Left ventricle myocardium inferior (tissue), 1 donor: ENCODE measurements around the gene APOE. TPM values are rescaled to one million over a fixed set of nuclear protein-coding genes. Genes with fewer than 3 reads are reported as not detected.

Source experiments
- DNase-seq: peaks from one replicate; pipeline ENCODE4 v3.0.0-alpha.2; 2020
- H3K27ac ChIP-seq: fragments of 200-600 bp; replicated peaks from 2 replicates; pipeline ENCODE4 v1.8.0; 2021
- H3K27me3 ChIP-seq: fragments of 200-600 bp; 2 replicates; pipeline ENCODE4 v1.8.0; 2021; ENCODE audit warnings: low read depth
- H3K36me3 ChIP-seq: fragments of 200-600 bp; 2 replicates; pipeline ENCODE4 v1.8.0; 2021
- H3K4me1 ChIP-seq: fragments of 200-600 bp; 2 replicates; pipeline ENCODE4 v1.8.0; 2021
- H3K4me3 ChIP-seq: fragments of 200-600 bp; 2 replicates; pipeline ENCODE4 v1.8.0; 2021; ENCODE audit warnings: mild to moderate bottlenecking, moderate library complexity
- H3K9me3 ChIP-seq: fragments of 200-600 bp; replicated peaks from 2 replicates; pipeline ENCODE4 v1.8.0; 2021
- intact Hi-C: fragments of 100-400 bp; cut with micrococcal nuclease; formaldehyde crosslinking; loops from one replicate; pipeline ENCODE4 v1.11.0; 2022
- total RNA-seq: library from RNA; stranded (reverse); fragmentation: NEBNext Ultra II Directional; extraction: Animal tissue kit (Norgen Biotek cat#: 25700); gene quantifications from one replicate; pipeline ENCODE4 v1.2.1, GENCODE V29; 2021
- TF ChIP-seq, protein P1 (sequence below): fragments of 200-600 bp; IDR thresholded peaks from 2 replicates; pipeline ENCODE4 v1.8.0; 2021; ENCODE audit warnings: antibody characterized with exemption, mild to moderate bottlenecking, borderline replicate concordance
- donor health status: DM: no; HTN: yes; CAD: no; lungs with severe emphysema.

APOE gene
- total RNA-seq, 1 donor from 2014 or later, result 24.1 TPM

- Histone ChIP-seq H3K9me3 (no peaks in the 10 kb centered on the region), H3K27me3 (no peaks in the 10 kb centered on the region), H3K36me3 (no peaks in the 10 kb centered on the region), H3K4me3 (no peak overlapping the region), H3K27ac (no peak overlapping the region), H3K4me1 (peaks cover 9% of the 10 kb centered on the region)
- TF ChIP-seq, protein P1, sequence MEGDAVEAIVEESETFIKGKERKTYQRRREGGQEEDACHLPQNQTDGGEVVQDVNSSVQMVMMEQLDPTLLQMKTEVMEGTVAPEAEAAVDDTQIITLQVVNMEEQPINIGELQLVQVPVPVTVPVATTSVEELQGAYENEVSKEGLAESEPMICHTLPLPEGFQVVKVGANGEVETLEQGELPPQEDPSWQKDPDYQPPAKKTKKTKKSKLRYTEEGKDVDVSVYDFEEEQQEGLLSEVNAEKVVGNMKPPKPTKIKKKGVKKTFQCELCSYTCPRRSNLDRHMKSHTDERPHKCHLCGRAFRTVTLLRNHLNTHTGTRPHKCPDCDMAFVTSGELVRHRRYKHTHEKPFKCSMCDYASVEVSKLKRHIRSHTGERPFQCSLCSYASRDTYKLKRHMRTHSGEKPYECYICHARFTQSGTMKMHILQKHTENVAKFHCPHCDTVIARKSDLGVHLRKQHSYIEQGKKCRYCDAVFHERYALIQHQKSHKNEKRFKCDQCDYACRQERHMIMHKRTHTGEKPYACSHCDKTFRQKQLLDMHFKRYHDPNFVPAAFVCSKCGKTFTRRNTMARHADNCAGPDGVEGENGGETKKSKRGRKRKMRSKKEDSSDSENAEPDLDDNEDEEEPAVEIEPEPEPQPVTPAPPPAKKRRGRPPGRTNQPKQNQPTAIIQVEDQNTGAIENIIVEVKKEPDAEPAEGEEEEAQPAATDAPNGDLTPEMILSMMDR, result no peak
- no peak for DNase-seq
- intact Hi-C loops, result no loop called here
Measured at GRCh38 chr19:44931541-44931940, 25.9 kb downstream of the APOE start.

DNA sequence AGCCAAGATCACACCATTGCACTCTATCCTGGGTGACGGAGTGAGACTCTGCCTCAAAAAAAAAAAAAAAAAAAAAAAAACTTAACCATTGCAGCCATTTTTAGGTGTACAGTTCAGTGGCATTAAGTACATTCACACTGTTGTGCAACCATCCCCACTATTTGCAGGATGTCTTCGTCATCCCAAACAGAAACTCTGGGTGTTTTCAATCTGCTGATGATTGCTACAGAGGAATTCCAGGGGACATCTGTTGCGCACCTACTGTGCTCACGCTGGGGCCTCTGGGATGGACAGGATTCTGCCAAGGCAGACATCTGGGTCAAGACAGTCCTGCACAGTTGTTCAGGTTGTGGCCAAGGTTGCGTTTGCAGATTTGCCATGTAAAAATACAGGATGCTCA lies 34.1 kb downstream of the APOE start:
- no peak for DNase-seq
- no peaks in the 10 kb centered on the region for H3K27me3 ChIP-seq
- intact Hi-C loops, result no loop called here
- H3K27ac ChIP-seq, result no peak overlapping the region
- H3K36me3 ChIP-seq, result no peaks in the 10 kb centered on the region
- TF ChIP-seq, protein P1, result no peak
- no peaks in the 10 kb centered on the region for H3K9me3 ChIP-seq
- no peaks in the 10 kb centered on the region for H3K4me1 ChIP-seq
- no peak overlapping the region for H3K4me3 ChIP-seq

DNA sequence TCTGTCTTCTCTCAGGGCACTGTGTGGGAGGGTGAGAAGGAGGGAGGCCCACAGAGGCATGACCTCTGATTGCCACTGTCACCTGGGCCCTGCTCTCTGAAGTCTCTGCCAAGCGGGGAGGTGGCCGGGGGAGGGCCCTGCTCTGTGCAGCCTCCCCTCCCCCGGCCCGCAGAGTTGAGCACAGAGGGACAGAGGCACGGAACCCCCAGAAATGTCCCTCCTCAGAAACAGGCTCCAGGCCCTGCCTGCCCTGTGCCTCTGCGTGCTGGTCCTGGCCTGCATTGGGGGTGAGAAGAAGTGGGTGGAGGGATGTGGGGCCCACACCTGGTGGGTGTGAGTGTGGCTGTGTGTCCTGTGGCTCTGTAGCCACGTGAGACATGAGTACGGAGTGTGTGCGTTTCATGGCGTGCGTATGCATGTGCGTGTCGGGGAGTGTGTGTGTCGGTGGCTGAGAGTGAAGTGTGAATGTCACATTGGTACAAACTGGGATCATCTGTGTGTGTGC lies 36.5 kb downstream of the APOE start, which contains the start of gene APOC4:
APOC4 (plus strand) TSS at position 171 of the 505 bp plus-strand sequence; CDS start at position 212, 41 bp downstream.
- Histone ChIP-seq H3K4me1 (no peaks in the 10 kb centered on the region), H3K9me3 (no peaks in the 10 kb centered on the region), H3K4me3 (no peak within 1 kb of the TSS), H3K27ac (no peak within 1 kb of the TSS), H3K36me3 (no peaks in the 10 kb centered on the region), H3K27me3 (no peaks in the 10 kb centered on the region)
- TF ChIP-seq, protein P1, result no peak
- no peak for DNase-seq
- intact Hi-C loops, result no loop called here

- TF ChIP-seq, protein P1, result no peak
- no peak overlapping the region for H3K27ac ChIP-seq
- no peak overlapping the region for H3K4me3 ChIP-seq
- H3K9me3 ChIP-seq, result no peaks in the 10 kb centered on the region
- no peaks in the 10 kb centered on the region for H3K4me1 ChIP-seq
- H3K27me3 ChIP-seq, result no peaks in the 10 kb centered on the region
- no peaks in the 10 kb centered on the region for H3K36me3 ChIP-seq
- intact Hi-C loops, result no loop called here
- DNase-seq, result peak; percentile 37
Measured at GRCh38 chr19:44943801-44944249, 38.2 kb downstream of the APOE start.

DNA sequence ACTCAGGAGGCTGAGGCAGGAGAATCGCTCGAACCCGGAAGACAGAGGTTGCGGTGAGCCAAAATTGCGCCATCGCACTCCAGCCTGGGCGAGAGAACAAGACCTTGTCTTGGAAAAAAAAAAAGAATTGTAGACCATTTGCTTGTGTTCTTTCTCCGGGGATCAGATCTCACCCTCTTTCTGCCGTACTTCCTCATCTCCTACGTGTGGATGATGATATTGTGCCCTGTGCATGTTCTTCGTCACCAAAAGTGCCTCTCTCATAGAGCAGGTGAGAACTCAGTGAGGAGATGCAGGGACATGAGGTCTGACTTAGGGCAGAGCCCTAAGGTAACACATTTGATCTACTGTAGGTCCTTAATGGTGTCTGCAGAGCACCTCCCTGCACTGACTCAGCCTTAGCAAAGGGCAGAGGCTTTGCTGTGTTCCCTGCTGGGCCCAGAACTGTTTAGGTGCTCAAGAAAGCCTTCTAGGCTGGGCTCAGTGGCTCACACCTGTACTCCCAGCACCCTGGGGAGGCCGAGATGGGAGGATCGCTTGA lies 41.5 kb downstream of the APOE start:
- H3K4me1 ChIP-seq, result peaks cover 8% of the 10 kb centered on the region
- no peak overlapping the region for H3K4me3 ChIP-seq
- H3K9me3 ChIP-seq, result no peaks in the 10 kb centered on the region
- DNase-seq, result no peak
- H3K27ac ChIP-seq, result no peak overlapping the region
- peaks cover 8% of the 10 kb centered on the region for H3K36me3 ChIP-seq
- no peaks in the 10 kb centered on the region for H3K27me3 ChIP-seq
- intact Hi-C loops, result no loop called here
- TF ChIP-seq, protein P1, result no peak
